K562 (cell line): ENCODE results near the gene LRP1-AS. TPM values are rescaled to one million over a fixed set of nuclear protein-coding genes. Genes with fewer than 3 reads are reported as not detected.

Experiments used
- ATAC-seq: fragments of 200-7000 bp; cut with Tn5 transposase; 3 replicates; pipeline ENCODE4 v1.9.1; 2020; ENCODE audit warnings: moderate library complexity
- BruUV-seq: library from RNA; stranded (reverse); fragments of 400-500 nt; replicated peaks from 2 replicates; lab custom pipeline; 2021; lab: Mats Ljungman, UMichigan
- CTCF ChIA-PET: fragments of 300-600 bp; formaldehyde crosslinking; extraction: SDS; loops from one replicate; lab custom pipeline; 2021; ENCODE audit warnings: low intra/inter-chr PET ratio; lab: Yijun Ruan, JAX
- POLR2A ChIA-PET: fragments of 300-600, 350-650 bp; sonication (Branson Sonifier 250); formaldehyde crosslinking; extraction: SDS; loops from one replicate; lab custom pipeline; 2021; ENCODE audit warnings: antibody characterized with exemption, inconsistent platforms; lab: Yijun Ruan, JAX
- DNase-seq, 4 experiments: peaks; one replicate each; pipeline versions ENCODE4 v3.0.0 to v3.0.0-alpha.2; 2011 to 2018; ENCODE audit warnings: low spot score in 3 of 4, mixed read lengths in 3 of 4; ENCODE audit errors: extremely low read depth in 1 of 4
- FAIRE-seq: peaks from 2 replicates; lab custom pipeline; 2011; peaks lifted over from hg19 to GRCh38; lab: Jason Lieb, UNC
- H2AFZ ChIP-seq: 2 replicates; pipeline ENCODE4 v1.6.0; 2011; ENCODE audit warnings: low read depth, low read length, control low read depth, inconsistent platforms
- H3K27ac ChIP-seq: fragments of 200-600 bp; 3 replicates; pipeline ENCODE4 v1.8.0; 2011; ENCODE audit warnings: low read depth, mild to moderate bottlenecking, control low read depth, inconsistent platforms, low read length, moderate library complexity, mixed read lengths; ENCODE audit errors: extremely low read depth
- H3K27me3 ChIP-seq, 2 experiments: fragments of 300-600 bp in 1 of 2; 2 replicates in 1 of 2; 3 replicates in 1 of 2; pipeline versions ENCODE4 v1.6.0 to v1.8.0; 2011; ENCODE audit warnings: inconsistent platforms in 2 of 2, low read length in 2 of 2, mild to moderate bottlenecking in 1 of 2, mixed read lengths in 1 of 2, moderate library complexity in 1 of 2; ENCODE audit not compliant: control insufficient read depth in 2 of 2, insufficient read depth in 2 of 2
- H3K36me3 ChIP-seq: fragments of 300-600 bp; 3 replicates; pipeline ENCODE4 v1.8.0; 2011; ENCODE audit warnings: mild to moderate bottlenecking, low read length, inconsistent platforms; ENCODE audit not compliant: control insufficient read depth, insufficient read depth
- H3K4me1 ChIP-seq, 2 experiments: fragments of 200-600 bp in 1 of 2; replicated peaks in 1 of 2; 2 replicates in 1 of 2; 3 replicates in 1 of 2; pipeline versions ENCODE4 v1.5.1 to v1.8.0; 2011; ENCODE audit warnings: inconsistent platforms in 2 of 2, low read length in 2 of 2, mild to moderate bottlenecking in 1 of 2, mixed read lengths in 1 of 2, moderate library complexity in 1 of 2; ENCODE audit not compliant: control insufficient read depth in 2 of 2, insufficient read depth in 2 of 2
- H3K4me2 ChIP-seq: 2 replicates; pipeline ENCODE4 v1.6.1; 2011; ENCODE audit warnings: low read length, control low read depth, inconsistent platforms, mixed read lengths; ENCODE audit not compliant: insufficient read depth
- H3K4me3 ChIP-seq: fragments of 200-600 bp; sonication (generic), shearing (Covaris generic); 2 replicates; pipeline ENCODE4 v1.5.1; 2016; ENCODE audit warnings: control low read depth, inconsistent platforms
- H3K79me2 ChIP-seq: fragments of 200-600 bp; 3 replicates; pipeline ENCODE4 v1.8.0; 2011; ENCODE audit warnings: low read length, inconsistent platforms; ENCODE audit not compliant: control insufficient read depth, insufficient read depth
- H3K9ac ChIP-seq, 2 experiments: 2 replicates each; pipeline versions ENCODE4 v1.6.0 to v1.6.1; 2011; ENCODE audit warnings: low read depth in 2 of 2, low read length in 2 of 2, control low read depth in 1 of 2, inconsistent platforms in 1 of 2, mild to moderate bottlenecking in 1 of 2, mixed read lengths in 1 of 2; ENCODE audit not compliant: insufficient read depth in 1 of 2
- H3K9me1 ChIP-seq: one replicate; pipeline ENCODE4 v1.6.0; 2011; ENCODE audit warnings: inconsistent platforms, mild to moderate bottlenecking, low read length, moderate library complexity; ENCODE audit not compliant: control insufficient read depth, insufficient read depth
- H3K9me3 ChIP-seq: replicated peaks from 2 replicates; pipeline ENCODE4 v1.5.1; 2011; ENCODE audit warnings: low read depth, low read length, inconsistent platforms; ENCODE audit not compliant: control insufficient read depth, insufficient read depth
- H4K20me1 ChIP-seq: replicated peaks from 2 replicates; pipeline ENCODE4 v1.6.1; 2011; ENCODE audit warnings: low read length, inconsistent platforms, mixed read lengths; ENCODE audit not compliant: control insufficient read depth, insufficient read depth
- FUS ChIP-seq: fragments of 200-400 bp; formaldehyde crosslinking; optimal IDR thresholded peaks from 2 replicates; pipeline ENCODE3; 2017; ENCODE audit warnings: low read depth, low read length
- GTF2E2 ChIP-seq: fragments of 200-800 bp; sonication (Bioruptor generic); IDR thresholded peaks from 2 replicates; pipeline ENCODE4 v1.6.1; 2016; ENCODE audit warnings: missing genetic modification characterization, missing compliant biosample characterization
- IRF9 ChIP-seq: fragments of 450-650 bp; IDR thresholded peaks from 2 replicates; pipeline ENCODE4 v1.6.1; 2016; ENCODE audit warnings: missing biosample characterization, missing genetic modification characterization
- KLF16 ChIP-seq: IDR thresholded peaks from 2 replicates; pipeline ENCODE4 v1.6.1; 2016; ENCODE audit warnings: antibody characterized with exemption
- MTF1 ChIP-seq: fragments of 250-450 bp; sonication (Bioruptor Pico); IDR thresholded peaks from 2 replicates; pipeline ENCODE4 v1.9.0; 2021; ENCODE audit warnings: moderate library complexity, mild to moderate bottlenecking, inconsistent platforms, borderline replicate concordance
- NBN ChIP-seq: fragments of 450-650 bp; IDR thresholded peaks from 2 replicates; pipeline ENCODE4 v1.6.1; 2016; ENCODE audit warnings: low read depth, mild to moderate bottlenecking
- NFIC ChIP-seq: fragments of 450-650 bp; IDR thresholded peaks from 2 replicates; pipeline ENCODE4 v1.6.1; 2017; ENCODE audit warnings: mild to moderate bottlenecking, inconsistent platforms
- POLR2H ChIP-seq: IDR thresholded peaks from 2 replicates; pipeline ENCODE4 v1.6.1; 2016; ENCODE audit warnings: missing genetic modification characterization, low read depth, mild to moderate bottlenecking, control low read depth, missing compliant biosample characterization, moderate library complexity
- SP2 ChIP-seq: IDR thresholded peaks from 2 replicates; pipeline ENCODE4 v1.6.1; 2011; ENCODE audit warnings: mild to moderate bottlenecking, low read depth, low read length, moderate library complexity; ENCODE audit not compliant: poor library complexity, severe bottlenecking; ENCODE audit errors: extremely low read depth
- ZBTB9 ChIP-seq: fragments of 450-650 bp; formaldehyde crosslinking; IDR thresholded peaks from 2 replicates; pipeline ENCODE4 v1.4.0; 2020; ENCODE audit warnings: mild to moderate bottlenecking, moderate library complexity
- ZNF830 ChIP-seq: fragments of 250-450 bp; sonication (Bioruptor Pico); IDR thresholded peaks from 2 replicates; pipeline ENCODE4 v1.5.0; 2021; ENCODE audit warnings: mild to moderate bottlenecking
- WGBS: fragments of 100-300 bp; shearing (Covaris generic); methylation state at CpG from one replicate; pipeline ENCODE4 v1.1.6; 2016; ENCODE audit warnings: low coverage, mixed read lengths; ENCODE audit not compliant: insufficient coverage; ENCODE audit errors: missing lambda C conversion rate; 5-methylcytosine and 5-hydroxymethylcytosine counted together
- in situ Hi-C: fragments of 300-500 bp; cut with MboI; formaldehyde crosslinking; loops from 4 replicates; pipeline ENCODE4 v1.15.0; 2018; ENCODE audit warnings: inconsistent platforms, mixed read lengths
- intact Hi-C: fragments of 100-400 bp; cut with micrococcal nuclease; formaldehyde crosslinking; loops from 2 replicates; pipeline ENCODE4 v1.14.2; 2022
- polyA plus RNA-seq, 8 experiments: library from polyadenylated mRNA; depleted of rRNA in 4 of 8; stranded (reverse) in 5 of 8; unstranded in 3 of 8; fragments of >200 nt; fragmentation: Nextera tagmentation in 2 of 8; fragmentation: Illumina TruSeq in 1 of 8; extraction: Ambion mirVana in 2 of 8; extraction: Trizol in 1 of 8; gene quantifications; 2 replicates each; pipeline versions ENCODE4 v1.2.1 to v1.2.3, GENCODE V29; 2011 to 2014; ENCODE audit warnings: inconsistent platforms in 1 of 8, missing spikeins in 1 of 8
- total RNA-seq, 7 experiments: library from RNA; depleted of rRNA in 6 of 7; stranded (reverse); fragments of >200 nt in 6 of 7; fragmentation: Illumina TruSeq in 2 of 7; extraction: Trizol in 2 of 7; gene quantifications; 2 replicates each; pipeline versions ENCODE4 v1.2.1 to v1.2.3, GENCODE V29; 2011 to 2021; ENCODE audit warnings: low replicate concordance in 1 of 7
- TF ChIP-seq, protein P1 (sequence below): fragments of 450-650 bp; IDR thresholded peaks from 2 replicates; pipeline ENCODE4 v1.6.1; 2016; ENCODE audit warnings: antibody characterized with exemption
- TF ChIP-seq, protein P2 (sequence below): fragments of 450-650 bp; IDR thresholded peaks from 2 replicates; pipeline ENCODE4 v1.6.1; 2018; ENCODE audit not compliant: partially characterized antibody

The LRP1-AS gene
- total and polyA plus RNA-seq, 9 of the 15 experiments (the other 6 are each of a cell fraction or from before 2014, with no cell fraction given) = not detected

GRCh38 chr12:57109207-57110103 is 38.0 kb downstream of the LRP1-AS start:
- H3K4me3 ChIP-seq = peak overlapping the region; percentile 48
- peaks cover 22 to 43% of the 10 kb centered on the region in 2 experiments; a peak in 4 of 5 replicates for H3K4me1 ChIP-seq
- H3K9ac ChIP-seq = peak overlapping the region; percentile 81 to 92; a peak in 1 of 4 replicates
- no peaks in the 10 kb centered on the region for H3K9me1 ChIP-seq
- H3K27ac ChIP-seq = peak overlapping the region; percentile 91; the same call in 2 of the 3 replicates
- peak overlapping the region; percentile 93 for H2AFZ ChIP-seq
- ATAC-seq (no peak), FAIRE-seq (no peak), DNase-seq (peak in 2 of 4 experiments; percentile 3 to 6)
- peaks cover 12% of the 10 kb centered on the region; the same call in 2 of the 3 replicates for H3K79me2 ChIP-seq
- WGBS = 50% methylated on average over 5 of the region's 7 CpGs
- ChIA-PET CTCF (no interaction called here), POLR2A (interaction anchor here (0.6 to 2.3 kb wide), 4 partner anchors 11 to 121 kb away, joined by 3 to 7 read pairs (median 4); no protein-coding TSS in a partner anchor)
- H3K4me2 ChIP-seq = peak overlapping the region; percentile 97
- BruUV-seq = no TSS peak
- no peaks in the 10 kb centered on the region for H3K27me3 ChIP-seq
- intact Hi-C loops = loop anchor here (5.0 kb wide), 1 partner anchor 267 kb away; no protein-coding TSS in a partner anchor
- H4K20me1 ChIP-seq = no peaks in the 10 kb centered on the region
- H3K9me3 ChIP-seq = no peaks in the 10 kb centered on the region
- in situ Hi-C loops = loop anchor here (5.0 kb wide), 2 partner anchors 42 to 102 kb away; partner anchors contain the start of gene ZBTB39
- H3K36me3 ChIP-seq = peaks cover 27% of the 10 kb centered on the region; the same call in 2 of the 3 replicates
- TF ChIP-seq, protein P1, sequence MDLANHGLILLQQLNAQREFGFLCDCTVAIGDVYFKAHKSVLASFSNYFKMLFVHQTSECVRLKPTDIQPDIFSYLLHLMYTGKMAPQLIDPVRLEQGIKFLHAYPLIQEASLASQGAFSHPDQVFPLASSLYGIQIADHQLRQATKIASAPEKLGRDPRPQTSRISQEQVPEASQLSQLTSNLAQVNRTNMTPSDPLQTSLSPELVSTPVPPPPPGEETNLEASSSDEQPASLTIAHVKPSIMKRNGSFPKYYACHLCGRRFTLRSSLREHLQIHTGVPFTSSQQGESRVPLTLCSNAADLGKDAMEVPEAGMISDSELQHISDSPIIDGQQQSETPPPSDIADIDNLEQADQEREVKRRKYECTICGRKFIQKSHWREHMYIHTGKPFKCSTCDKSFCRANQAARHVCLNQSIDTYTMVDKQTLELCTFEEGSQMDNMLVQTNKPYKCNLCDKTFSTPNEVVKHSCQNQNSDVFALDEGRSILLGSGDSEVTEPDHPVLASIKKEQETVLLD = no peak
- TF ChIP-seq, protein P2, sequence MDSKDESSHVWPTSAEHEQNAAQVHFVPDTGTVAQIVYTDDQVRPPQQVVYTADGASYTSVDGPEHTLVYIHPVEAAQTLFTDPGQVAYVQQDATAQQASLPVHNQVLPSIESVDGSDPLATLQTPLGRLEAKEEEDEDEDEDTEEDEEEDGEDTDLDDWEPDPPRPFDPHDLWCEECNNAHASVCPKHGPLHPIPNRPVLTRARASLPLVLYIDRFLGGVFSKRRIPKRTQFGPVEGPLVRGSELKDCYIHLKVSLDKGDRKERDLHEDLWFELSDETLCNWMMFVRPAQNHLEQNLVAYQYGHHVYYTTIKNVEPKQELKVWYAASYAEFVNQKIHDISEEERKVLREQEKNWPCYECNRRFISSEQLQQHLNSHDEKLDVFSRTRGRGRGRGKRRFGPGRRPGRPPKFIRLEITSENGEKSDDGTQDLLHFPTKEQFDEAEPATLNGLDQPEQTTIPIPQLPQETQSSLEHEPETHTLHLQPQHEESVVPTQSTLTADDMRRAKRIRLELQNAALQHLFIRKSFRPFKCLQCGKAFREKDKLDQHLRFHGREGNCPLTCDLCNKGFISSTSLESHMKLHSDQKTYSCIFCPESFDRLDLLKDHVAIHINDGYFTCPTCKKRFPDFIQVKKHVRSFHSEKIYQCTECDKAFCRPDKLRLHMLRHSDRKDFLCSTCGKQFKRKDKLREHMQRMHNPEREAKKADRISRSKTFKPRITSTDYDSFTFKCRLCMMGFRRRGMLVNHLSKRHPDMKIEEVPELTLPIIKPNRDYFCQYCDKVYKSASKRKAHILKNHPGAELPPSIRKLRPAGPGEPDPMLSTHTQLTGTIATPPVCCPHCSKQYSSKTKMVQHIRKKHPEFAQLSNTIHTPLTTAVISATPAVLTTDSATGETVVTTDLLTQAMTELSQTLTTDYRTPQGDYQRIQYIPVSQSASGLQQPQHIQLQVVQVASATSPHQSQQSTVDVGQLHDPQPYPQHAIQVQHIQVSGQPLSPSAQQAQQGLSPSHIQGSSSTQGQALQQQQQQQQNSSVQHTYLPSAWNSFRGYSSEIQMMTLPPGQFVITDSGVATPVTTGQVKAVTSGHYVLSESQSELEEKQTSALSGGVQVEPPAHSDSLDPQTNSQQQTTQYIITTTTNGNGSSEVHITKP = no peak
- TF ChIP-seq MTF1 (CRISPR knock-in tag) = no peak
- TF ChIP-seq POLR2H (tag) = no peak
- no peak for TF ChIP-seq SP2
- no peak for TF ChIP-seq NFIC
- no peak for TF ChIP-seq ZBTB9
- no peak for TF ChIP-seq ZNF830
- no peak for TF ChIP-seq GTF2E2
- TF ChIP-seq FUS = no peak
- no peak for TF ChIP-seq IRF9 (tag)
- TF ChIP-seq KLF16 = no peak
- no peak for TF ChIP-seq NBN
